Fibroblast of peridontal ligament (primary cell): ENCODE measurements around the gene WNK4.
A peak's percentile ranks its signal among the peaks of the same experiment; 100 is the strongest.
"Not testable (repeated sequence)": the region's sequence is repeated elsewhere in the genome, so short reads cannot be mapped to it uniquely, and the experiment has no call there.

ENCODE experiments used
- DNase-seq: peaks from one replicate; pipeline ENCODE4 v3.0.0-alpha.2; 2010; ENCODE audit errors: extremely low read depth

Gene WNK4

GRCh38 chr17:42779936-42780850 lies at the start of gene WNK4:
Gene WNK4 (plus strand): TSS chr17:42780610. CDS start chr17:42780699, 89 bp downstream.
- DNase-seq = no peak

- DNase-seq = no peak
Observed at GRCh38 chr17:42740699-42741098, 39.7 kb upstream of the WNK4 start.

GRCh38 chr17:42742916-42743315 lies 37.5 kb upstream of the WNK4 start:
- DNase-seq = not testable (repeated sequence)

- no peak for DNase-seq
Observed at GRCh38 chr17:42743595-42744282, 36.7 kb upstream of the WNK4 start.

- peak; percentile 33 for DNase-seq
Observed at GRCh38 chr17:42744283-42744805, 36.1 kb upstream of the WNK4 start.

- peak; percentile 79 for DNase-seq
Observed at GRCh38 chr17:42744806-42745617, 35.4 kb upstream of the WNK4 start, which contains the start of gene EZH1. Gene EZH1 (minus strand): TSS chr17:42745040. CDS start chr17:42728941, 16,099 bp downstream.

GRCh38 chr17:42748202-42748907 lies 32.1 kb upstream of the WNK4 start:
- no peak for DNase-seq

GRCh38 chr17:42748908-42749798 lies 31.3 kb upstream of the WNK4 start:
- peak; percentile 58 for DNase-seq

- DNase-seq = no peak
Observed at GRCh38 chr17:42750739-42751344, 29.6 kb upstream of the WNK4 start.

GRCh38 chr17:42751628-42752027 lies 28.8 kb upstream of the WNK4 start:
- DNase-seq = no peak

GRCh38 chr17:42754782-42755181 lies 25.6 kb upstream of the WNK4 start:
- DNase-seq = peak; percentile 14

- no peak for DNase-seq
Observed at GRCh38 chr17:42759982-42760651, 20.3 kb upstream of the WNK4 start.

GRCh38 chr17:42760652-42761581 lies 19.5 kb upstream of the WNK4 start, which contains the start of gene RAMP2:
Gene RAMP2 (plus strand): TSS chr17:42761227. CDS start chr17:42761262, 35 bp downstream.
- DNase-seq = no peak

GRCh38 chr17:42761638-42762037 lies 18.8 kb upstream of the WNK4 start:
- DNase-seq = no peak

- DNase-seq = no peak
Observed at GRCh38 chr17:42766124-42766523, 14.3 kb upstream of the WNK4 start.

GRCh38 chr17:42767512-42767911 lies 12.9 kb upstream of the WNK4 start:
- DNase-seq = no peak

GRCh38 chr17:42768006-42768405 lies 12.4 kb upstream of the WNK4 start:
- DNase-seq = not testable (repeated sequence)

- DNase-seq = not testable (repeated sequence)
Observed at GRCh38 chr17:42769964-42770363, 10.4 kb upstream of the WNK4 start.
